HepG2 (cell line): ENCODE data around the gene TANC1. TPM values are rescaled to one million over a fixed set of nuclear protein-coding genes. Genes with fewer than 3 reads are reported as not detected.

ENCODE experiments used
- ATAC-seq: fragments of 200-7000 bp; cut with Tn5 transposase; 3 replicates; pipeline ENCODE4 v1.9.1; 2020; ENCODE audit warnings: mild to moderate bottlenecking, moderate library complexity
- BruUV-seq: library from RNA; stranded (reverse); fragments of 400-500 nt; replicated peaks from 2 replicates; lab custom pipeline; 2021; lab: Mats Ljungman, UMichigan
- CTCF ChIA-PET: fragments of 300-600 bp; formaldehyde crosslinking; extraction: SDS; loops from one replicate; lab custom pipeline; 2021; ENCODE audit warnings: low total read pairs, inconsistent platforms, low intra/inter-chr PET ratio; lab: Yijun Ruan, JAX
- POLR2A ChIA-PET: fragments of 350-600 bp; sonication (Branson Sonifier 250); formaldehyde crosslinking; loops from one replicate; lab custom pipeline; 2020; ENCODE audit warnings: antibody characterized with exemption, inconsistent platforms; lab: Yijun Ruan, JAX
- DNase-seq: peaks from one replicate; pipeline ENCODE4 v3.0.0-alpha.2; 2015; ENCODE audit warnings: low spot score
- FAIRE-seq: peaks from 3 replicates; lab custom pipeline; 2011; peaks lifted over from hg19 to GRCh38; lab: Jason Lieb, UNC
- H2AFZ ChIP-seq: one replicate; pipeline ENCODE4 v1.6.1; 2011; ENCODE audit warnings: low read length, inconsistent platforms
- H3K27ac ChIP-seq: fragments of 300-600 bp; 3 replicates; pipeline ENCODE4 v1.8.0; 2011; ENCODE audit warnings: mixed run types, mild to moderate bottlenecking, mixed read lengths, low read length, inconsistent platforms; ENCODE audit not compliant: insufficient read depth; ENCODE audit errors: extremely low read length
- H3K27me3 ChIP-seq, 2 experiments: fragments of 200-600 bp in 1 of 2; 2 replicates in 1 of 2; 3 replicates in 1 of 2; pipeline versions ENCODE4 v1.6.0 to v1.8.0; 2011; ENCODE audit warnings: low read length in 2 of 2, mild to moderate bottlenecking in 2 of 2, moderate library complexity in 2 of 2, inconsistent platforms in 1 of 2; ENCODE audit not compliant: insufficient read depth in 2 of 2, control insufficient read depth in 1 of 2
- H3K36me3 ChIP-seq, 2 experiments: fragments of 200-600 bp in 1 of 2; replicated peaks in 1 of 2; 2 replicates in 1 of 2; 3 replicates in 1 of 2; pipeline versions ENCODE4 v1.5.1 to v1.8.0; 2011; ENCODE audit warnings: low read length in 2 of 2, inconsistent platforms in 1 of 2; ENCODE audit not compliant: insufficient read depth in 2 of 2, control insufficient read depth in 1 of 2
- H3K4me1 ChIP-seq: 2 replicates; pipeline ENCODE4 v1.5.1; 2012; ENCODE audit warnings: low read length, inconsistent platforms; ENCODE audit not compliant: insufficient read depth
- H3K4me2 ChIP-seq: 2 replicates; pipeline ENCODE4 v1.6.0; 2011; ENCODE audit warnings: low read depth, low read length, inconsistent platforms
- H3K4me3 ChIP-seq, 3 experiments: fragments of 200-600 bp in 1 of 3; sonication (generic), shearing (Covaris generic) in 1 of 3; replicated peaks in 1 of 3; 2 replicates each; pipeline ENCODE4 v1.5.1; 2011 to 2016; ENCODE audit warnings: low read length in 3 of 3, inconsistent platforms in 2 of 3, low read depth in 2 of 3, mild to moderate bottlenecking in 2 of 3, control low read depth in 1 of 3, mixed read lengths in 1 of 3; ENCODE audit not compliant: insufficient read depth in 1 of 3
- H3K79me2 ChIP-seq: one replicate; pipeline ENCODE4 v1.6.1; 2011; ENCODE audit warnings: low read length, inconsistent platforms; ENCODE audit not compliant: insufficient read depth
- H3K9ac ChIP-seq: 2 replicates; pipeline ENCODE4 v1.6.0; 2011; ENCODE audit warnings: mild to moderate bottlenecking, low read depth, low read length, inconsistent platforms; ENCODE audit not compliant: insufficient read depth
- H3K9me3 ChIP-seq: 2 replicates; pipeline ENCODE4 v1.5.1; 2012; ENCODE audit warnings: mild to moderate bottlenecking, low read length
- H4K20me1 ChIP-seq: 2 replicates; pipeline ENCODE4 v1.6.0; 2011; ENCODE audit warnings: inconsistent platforms, mild to moderate bottlenecking, low read length, moderate library complexity; ENCODE audit not compliant: insufficient read depth
- ASH2L ChIP-seq: fragments of 300-600, 200-600 bp; sonication (generic); IDR thresholded peaks from 2 replicates; pipeline ENCODE4 v1.7.0; 2017; ENCODE audit warnings: low read depth, mild to moderate bottlenecking, moderate library complexity, mixed read lengths, low read length; ENCODE audit not compliant: insufficient read length
- CREB3 ChIP-seq: sonication (generic); formaldehyde crosslinking; IDR thresholded peaks from 2 replicates; pipeline ENCODE4 v1.5.0; 2020; ENCODE audit warnings: missing genetic modification reagents
- FOXC1 ChIP-seq: sonication (generic); formaldehyde crosslinking; IDR thresholded peaks from 2 replicates; pipeline ENCODE4 v1.8.0; 2022; ENCODE audit warnings: mild to moderate bottlenecking, missing genetic modification reagents, borderline replicate concordance
- MED1 ChIP-seq: sonication (generic); formaldehyde crosslinking; IDR thresholded peaks from 2 replicates; pipeline ENCODE4 v1.4.0; 2020; ENCODE audit warnings: missing genetic modification reagents
- NR3C1 ChIP-seq: sonication (generic); formaldehyde crosslinking; IDR thresholded peaks from 2 replicates; pipeline ENCODE4 v1.4.0; 2020; ENCODE audit warnings: missing genetic modification reagents
- RFX5 ChIP-seq: IDR thresholded peaks from 2 replicates; pipeline ENCODE4 v1.6.1; 2011; ENCODE audit warnings: low read depth, low read length, improper control_type of control experiment
- RXRB ChIP-seq: IDR thresholded peaks from 2 replicates; pipeline ENCODE4 v1.6.1; 2016; ENCODE audit warnings: borderline replicate concordance, missing genetic modification reagents, missing compliant biosample characterization
- SUZ12 ChIP-seq: fragments of 150-350 bp; IDR thresholded peaks from 2 replicates; pipeline ENCODE4 v1.6.1; 2014; ENCODE audit warnings: low read depth, low read length
- ZBTB33 ChIP-seq: sonication (generic); formaldehyde crosslinking; IDR thresholded peaks from 2 replicates; pipeline ENCODE4 v1.4.0; 2020; ENCODE audit warnings: missing genetic modification reagents
- ZBTB34 ChIP-seq: sonication (generic); formaldehyde crosslinking; IDR thresholded peaks from 2 replicates; pipeline ENCODE4 v1.8.0; 2022; ENCODE audit warnings: mild to moderate bottlenecking, missing genetic modification reagents
- ZFY ChIP-seq: sonication (generic); formaldehyde crosslinking; IDR thresholded peaks from 2 replicates; pipeline ENCODE4 v1.4.0; 2020; ENCODE audit warnings: missing genetic modification reagents
- ZNF24 ChIP-seq: fragments of 450-650 bp; IDR thresholded peaks from 2 replicates; pipeline ENCODE4 v1.6.1; 2017; ENCODE audit warnings: antibody characterized with exemption, mild to moderate bottlenecking
- ZNF777 ChIP-seq: sonication (generic); formaldehyde crosslinking; IDR thresholded peaks from 2 replicates; pipeline ENCODE4 v1.4.0; 2020; ENCODE audit warnings: missing genetic modification reagents
- ZNF883 ChIP-seq: sonication (generic); formaldehyde crosslinking; IDR thresholded peaks from 2 replicates; pipeline ENCODE4 v1.5.1; 2020; ENCODE audit warnings: mild to moderate bottlenecking, missing genetic modification reagents; ENCODE audit errors: not compliant biosample characterization
- WGBS: methylation state at CpG from one replicate; pipeline ENCODE4 v1.1.6; 2017; ENCODE audit warnings: low lambda C conversion rate; 5-methylcytosine and 5-hydroxymethylcytosine counted together
- in situ Hi-C: cut with HindIII; loops from 2 replicates; pipeline ENCODE4 v1.10.0; 2017; ENCODE audit warnings: low pct_unique_long_range_greater_than_20kb; ENCODE audit not compliant: extremely low pct_ligation_motif_present
- intact Hi-C: fragments of 100-400 bp; cut with micrococcal nuclease; formaldehyde crosslinking; loops from one replicate; pipeline ENCODE4 v1.10.0; 2022; ENCODE audit not compliant: unreplicated experiment
- polyA plus RNA-seq, 8 experiments: library from polyadenylated mRNA; depleted of rRNA in 3 of 8; stranded (reverse) in 7 of 8; unstranded in 1 of 8; fragments of >200 nt; fragmentation: Illumina TruSeq in 4 of 8; extraction: Trizol in 4 of 8; gene quantifications; 2 replicates each; pipeline versions ENCODE4 v1.2.1 to v1.2.3, GENCODE V29; 2011 to 2016; ENCODE audit warnings: low read depth in 4 of 8, missing spikeins in 1 of 8, mixed read lengths in 1 of 8; ENCODE audit not compliant: insufficient read depth in 1 of 8
- total RNA-seq, 5 experiments: library from RNA; depleted of rRNA; stranded (reverse); fragments of >200 nt; fragmentation: Illumina TruSeq; extraction: Trizol; gene quantifications; 2 replicates each; pipeline ENCODE4 v1.2.3, GENCODE V29; 2016; ENCODE audit warnings: low read depth in 1 of 5

The TANC1 gene
- total and polyA plus RNA-seq, 2 of the 13 experiments (the other 11 are each of a cell fraction or from before 2014, with no cell fraction given), result 2.3 to 5.6 TPM

GRCh38 chr2:159154366-159154765, 185.9 kb downstream of the TANC1 start:
- no peak overlapping the region for H3K4me2 ChIP-seq
- H3K79me2 ChIP-seq, result no peaks in the 10 kb centered on the region
- POLR2A ChIA-PET, result no interaction called here
- no TSS peak for BruUV-seq
- no peak overlapping the region for H3K9ac ChIP-seq
- no peaks in the 10 kb centered on the region for H3K9me3 ChIP-seq
- FAIRE-seq (no peak), ATAC-seq (no peak), DNase-seq (no peak)
- intact Hi-C loops, result no loop called here
- H3K27ac ChIP-seq, result no peak overlapping the region
- H3K27me3 ChIP-seq, result no peaks in the 10 kb centered on the region
- no peak overlapping the region for H2AFZ ChIP-seq
- no peaks in the 10 kb centered on the region for H3K4me1 ChIP-seq
- CTCF ChIA-PET, result no interaction called here
- H4K20me1 ChIP-seq, result no peaks in the 10 kb centered on the region
- 0 out of 5 replicates have a peak, but pooled peaks cover 0 to 2% of the 10 kb centered on the region in 2 experiments for H3K36me3 ChIP-seq
- no peak overlapping the region for H3K4me3 ChIP-seq
- 67% methylated on average over 1 of the region's 1 CpG for WGBS
- in situ Hi-C loops, result no loop called here
- TF ChIP-seq RFX5 (no peak), ZBTB33 (CRISPR knock-in tag) (no peak)

- CTCF ChIA-PET, result no interaction called here
- Histone ChIP-seq H3K79me2 (no peaks in the 10 kb centered on the region), H3K9me3 (no peaks in the 10 kb centered on the region), H4K20me1 (no peaks in the 10 kb centered on the region), H3K36me3 (0 out of 5 replicates have a peak, but pooled peaks cover 0 to 1% of the 10 kb centered on the region in 2 experiments), H3K4me2 (no peak overlapping the region), H3K4me1 (no peaks in the 10 kb centered on the region), H3K27ac (no peak overlapping the region), H3K4me3 (no peak overlapping the region)
- FAIRE-seq, result no peak
- intact Hi-C loops (no loop called here), in situ Hi-C loops (no loop called here)
- no peak; the same call in 2 of the 3 replicates for ATAC-seq
- WGBS, result 60% methylated on average over 6 of the region's 6 CpGs
- POLR2A ChIA-PET, result no interaction called here
- no peak for DNase-seq
- TF ChIP-seq ZFY (CRISPR knock-in tag) (no peak), ZBTB34 (CRISPR knock-in tag) (no peak), ZNF24 (no peak), RXRB (no peak), SUZ12 (no peak), FOXC1 (CRISPR knock-in tag) (no peak), ZNF777 (no peak), NR3C1 (CRISPR knock-in tag) (no peak), ASH2L (no peak), MED1 (CRISPR knock-in tag) (no peak), ZNF883 (CRISPR knock-in tag) (no peak), CREB3 (CRISPR knock-in tag) (no peak)
- TF ChIP-seq, all 625 proteins: peak for 0
- Histone ChIP-seq H3K9ac (no peak overlapping the region), H3K27me3 (no peaks in the 10 kb centered on the region), H2AFZ (no peak overlapping the region)
- BruUV-seq, result no TSS peak
Measured at GRCh38 chr2:159155320-159155719, 186.9 kb downstream of the TANC1 start.
